Activated CD4-positive, alpha-beta T cell treated with anti-CD3 and anti-CD28 coated beads for 36 hours (primary cell): ENCODE results near the gene PYHIN1. TPM values are rescaled to one million over a fixed set of nuclear protein-coding genes. Genes with fewer than 3 reads are reported as not detected.
A peak's percentile ranks its signal among the peaks of the same experiment; 100 is the strongest.

Experiments
- ATAC-seq: fragments of 200-7000 bp; cut with Tn5 transposase; one replicate; pipeline ENCODE4 v1.10.0; 2021; ENCODE audit warnings: mild to moderate bottlenecking, moderate library complexity
- CTCF ChIA-PET: fragments of 350-600 bp; sonication (Branson Sonifier 250); formaldehyde crosslinking; loops from one replicate; lab custom pipeline; 2021; ENCODE audit warnings: antibody characterized with exemption; lab: Charles Lee
- POLR2A ChIA-PET: fragments of 350-600 bp; sonication (Branson Sonifier 250); formaldehyde crosslinking; loops from one replicate; lab custom pipeline; 2021; ENCODE audit warnings: antibody characterized with exemption, inconsistent platforms; lab: Charles Lee
- DNase-seq: peaks from one replicate; pipeline ENCODE4 v3.0.0-alpha.2; 2020
- H3K27ac Mint-ChIP-seq: one replicate; pipeline ENCODE4 v1.8.0; 2021; ENCODE audit warnings: mixed read lengths
- H3K27me3 Mint-ChIP-seq: one replicate; pipeline ENCODE4 v1.8.0; 2021; ENCODE audit warnings: mixed read lengths
- H3K36me3 Mint-ChIP-seq: one replicate; pipeline ENCODE4 v1.8.0; 2021; ENCODE audit warnings: low read depth, mixed read lengths
- H3K4me1 Mint-ChIP-seq: one replicate; pipeline ENCODE4 v1.8.0; 2021; ENCODE audit warnings: mixed read lengths
- H3K4me3 Mint-ChIP-seq: one replicate; pipeline ENCODE4 v1.8.0; 2021; ENCODE audit warnings: mild to moderate bottlenecking, moderate library complexity, mixed read lengths
- H3K9me3 Mint-ChIP-seq: one replicate; pipeline ENCODE4 v1.8.0; 2021; ENCODE audit warnings: low read depth, mixed read lengths
- intact Hi-C, 2 experiments: fragments of 100-400 bp; cut with DNase I in 1 of 2; cut with micrococcal nuclease in 1 of 2; formaldehyde crosslinking; loops; one replicate each; pipeline versions ENCODE4 v1.14.2 to v1.15.1; 2022 to 2024; cut with DNase I, micrococcal nuclease
- total RNA-seq, 2 experiments: library from RNA; stranded (reverse); gene quantifications; one replicate each; pipeline ENCODE4 v1.2.3, GENCODE V29; 2021

Gene PYHIN1
- total RNA-seq, 2 experiments from 2014 or later, result 5.6 to 6.8 TPM

DNA sequence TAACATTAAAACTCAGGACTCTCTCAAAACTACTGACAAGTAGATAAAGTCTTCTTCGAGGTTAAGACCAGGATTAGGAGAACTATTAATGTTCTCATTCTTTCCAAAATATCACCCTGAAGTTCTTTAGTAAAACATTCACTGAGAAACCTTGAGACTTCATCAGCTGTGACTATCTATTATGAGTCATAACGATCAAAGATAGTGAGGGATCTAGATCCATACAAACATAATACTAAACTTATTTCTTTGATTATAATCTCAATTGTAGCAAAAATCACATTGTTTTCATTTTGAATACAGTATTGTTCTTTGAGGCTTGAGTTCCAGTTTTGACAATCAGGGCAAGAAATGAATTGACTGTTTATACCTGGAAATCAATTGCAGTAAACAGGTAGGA is 11.1 kb downstream of the PYHIN1 start:
- ChIA-PET CTCF (interaction anchor here (1.1 to 1.9 kb wide), 2 partner anchors 16 to 56 kb away, joined by 5 read pairs; no protein-coding TSS in a partner anchor), POLR2A (no interaction called here)
- ATAC-seq (no peak), DNase-seq (no peak)
- Mint-ChIP-seq H3K9me3 (no peaks in the 10 kb centered on the region), H3K27me3 (peaks cover 5% of the 10 kb centered on the region), H3K4me3 (no peak overlapping the region), H3K36me3 (peaks cover 12% of the 10 kb centered on the region), H3K4me1 (peaks cover 6% of the 10 kb centered on the region), H3K27ac (no peak overlapping the region)
- intact Hi-C loops, result no loop called here

GRCh38 chr1:158943059-158943458 is 11.7 kb downstream of the PYHIN1 start:
- Mint-ChIP-seq H3K4me3 (no peak overlapping the region), H3K27ac (no peak overlapping the region), H3K9me3 (no peaks in the 10 kb centered on the region), H3K4me1 (peaks cover 3% of the 10 kb centered on the region), H3K27me3 (peaks cover 5% of the 10 kb centered on the region), H3K36me3 (peaks cover 17% of the 10 kb centered on the region)
- intact Hi-C loops, result no loop called here
- ATAC-seq (no peak), DNase-seq (no peak)
- CTCF ChIA-PET, result interaction anchor here (1.1 to 1.9 kb wide), 2 partner anchors 17 to 56 kb away, joined by 5 read pairs; no protein-coding TSS in a partner anchor
- POLR2A ChIA-PET, result no interaction called here

GRCh38 chr1:158945061-158945460 is 13.7 kb downstream of the PYHIN1 start:
- Mint-ChIP-seq H3K4me1 (no peaks in the 10 kb centered on the region), H3K27me3 (peaks cover 1% of the 10 kb centered on the region), H3K27ac (no peak overlapping the region), H3K9me3 (no peaks in the 10 kb centered on the region), H3K36me3 (peaks cover 21% of the 10 kb centered on the region), H3K4me3 (no peak overlapping the region)
- DNase-seq, result no peak
- intact Hi-C loops, result no loop called here
- ATAC-seq, result no peak
- ChIA-PET CTCF (no interaction called here), POLR2A (no interaction called here)

- H3K4me1 Mint-ChIP-seq, result no peaks in the 10 kb centered on the region
- no peak overlapping the region for H3K27ac Mint-ChIP-seq
- ChIA-PET CTCF (no interaction called here), POLR2A (no interaction called here)
- no peak for DNase-seq
- ATAC-seq, result no peak
- no peak overlapping the region for H3K4me3 Mint-ChIP-seq
- peaks cover 1% of the 10 kb centered on the region for H3K27me3 Mint-ChIP-seq
- intact Hi-C loops, result no loop called here
- peaks cover 29% of the 10 kb centered on the region for H3K36me3 Mint-ChIP-seq
- H3K9me3 Mint-ChIP-seq, result peaks cover 1% of the 10 kb centered on the region
Measured at GRCh38 chr1:158946785-158947184, 15.4 kb downstream of the PYHIN1 start.

DNA sequence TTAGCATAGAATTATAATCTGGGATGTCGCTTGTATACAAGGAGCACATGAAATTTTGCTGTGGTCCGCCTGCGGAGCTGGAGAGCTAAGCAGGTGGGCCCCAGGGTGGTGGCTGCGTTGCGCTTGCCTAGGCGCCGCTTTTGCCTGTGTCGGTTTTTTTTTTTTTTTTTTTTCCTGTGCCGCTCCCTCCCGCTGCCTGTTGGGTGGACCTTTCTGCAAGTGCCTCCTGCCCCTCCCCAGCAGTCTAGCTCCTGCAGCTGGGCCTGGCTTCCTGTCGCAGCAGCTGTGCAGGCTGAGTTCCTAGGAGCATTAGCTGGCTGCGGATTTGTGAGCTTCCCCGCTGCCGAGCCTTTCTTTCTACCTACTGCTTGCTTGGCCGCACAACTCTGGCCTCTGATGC is 20.6 kb downstream of the PYHIN1 start:
- no peak overlapping the region for H3K27ac Mint-ChIP-seq
- peaks cover 29% of the 10 kb centered on the region for H3K36me3 Mint-ChIP-seq
- intact Hi-C loops, result no loop called here
- no peaks in the 10 kb centered on the region for H3K27me3 Mint-ChIP-seq
- no peak for ATAC-seq
- H3K9me3 Mint-ChIP-seq, result peaks cover 1% of the 10 kb centered on the region
- DNase-seq, result no peak
- no peaks in the 10 kb centered on the region for H3K4me1 Mint-ChIP-seq
- no peak overlapping the region for H3K4me3 Mint-ChIP-seq
- ChIA-PET CTCF (no interaction called here), POLR2A (no interaction called here)

DNA sequence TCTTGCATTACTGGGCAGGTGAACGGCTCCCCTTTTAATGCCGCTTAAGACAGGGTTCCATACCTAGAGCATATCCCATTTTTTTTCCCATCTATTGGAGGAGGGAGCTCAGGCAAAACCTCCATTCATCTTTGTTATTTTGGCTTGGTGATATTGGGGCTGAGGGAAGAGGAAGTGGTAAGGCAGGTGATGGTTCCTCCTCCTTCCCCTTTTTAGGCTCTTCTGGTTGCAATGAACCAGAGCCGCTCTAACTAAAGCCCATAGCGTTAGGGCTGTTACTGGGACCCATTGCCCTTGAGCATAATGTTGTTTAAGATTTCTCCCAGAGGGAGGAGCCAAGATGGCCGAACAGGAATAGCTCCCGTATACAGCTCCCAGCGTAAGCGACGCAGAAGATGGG is 21.1 kb downstream of the PYHIN1 start:
- H3K27ac Mint-ChIP-seq, result no peak overlapping the region
- DNase-seq, result no peak
- peaks cover 1% of the 10 kb centered on the region for H3K9me3 Mint-ChIP-seq
- H3K27me3 Mint-ChIP-seq, result no peaks in the 10 kb centered on the region
- no peak overlapping the region for H3K4me3 Mint-ChIP-seq
- intact Hi-C loops, result no loop called here
- H3K4me1 Mint-ChIP-seq, result no peaks in the 10 kb centered on the region
- no peak for ATAC-seq
- peaks cover 29% of the 10 kb centered on the region for H3K36me3 Mint-ChIP-seq
- ChIA-PET POLR2A (no interaction called here), CTCF (no interaction called here)

DNA sequence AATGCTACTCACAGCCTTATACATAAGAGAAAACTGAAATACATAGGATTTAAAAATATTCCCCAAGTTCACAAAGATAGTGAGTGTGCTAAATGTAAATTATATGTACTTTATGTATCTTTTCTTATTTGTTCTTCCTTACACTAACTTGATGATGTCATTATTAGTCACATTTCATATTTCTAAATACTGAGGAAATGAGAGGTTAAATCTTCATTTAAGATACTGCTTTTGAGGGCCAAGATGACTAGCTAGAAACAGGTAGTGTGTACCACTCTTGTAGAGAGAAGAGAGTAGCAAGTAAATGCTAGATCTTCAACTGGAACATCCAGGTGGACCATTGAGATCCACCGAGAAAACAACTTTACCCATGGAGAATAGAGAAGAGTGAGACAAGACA is 29.8 kb downstream of the PYHIN1 start:
- ATAC-seq (peak; percentile 80), DNase-seq (no peak)
- intact Hi-C loops, result no loop called here
- peaks cover 10% of the 10 kb centered on the region for H3K36me3 Mint-ChIP-seq
- ChIA-PET POLR2A (no interaction called here), CTCF (no interaction called here)
- no peak overlapping the region for H3K4me3 Mint-ChIP-seq
- H3K27ac Mint-ChIP-seq, result no peak overlapping the region
- peaks cover 6% of the 10 kb centered on the region for H3K4me1 Mint-ChIP-seq
- H3K27me3 Mint-ChIP-seq, result peaks cover 8% of the 10 kb centered on the region
- peaks cover 12% of the 10 kb centered on the region for H3K9me3 Mint-ChIP-seq

GRCh38 chr1:158962983-158963382 is 31.6 kb downstream of the PYHIN1 start:
- POLR2A ChIA-PET, result no interaction called here
- Mint-ChIP-seq H3K27ac (no peak overlapping the region), H3K4me3 (no peak overlapping the region), H3K36me3 (peaks cover 10% of the 10 kb centered on the region), H3K27me3 (peaks cover 8% of the 10 kb centered on the region), H3K9me3 (peaks cover 19% of the 10 kb centered on the region), H3K4me1 (peaks cover 8% of the 10 kb centered on the region)
- DNase-seq (no peak), ATAC-seq (no peak)
- CTCF ChIA-PET, result interaction anchor here (0.7 to 1.5 kb wide), 3 partner anchors 12 to 251 kb away, joined by 3 to 4 read pairs (median 3); no protein-coding TSS in a partner anchor
- intact Hi-C loops, result no loop called here

GRCh38 chr1:158969166-158969565 is 37.8 kb downstream of the PYHIN1 start:
- no peak overlapping the region for H3K4me3 Mint-ChIP-seq

DNA sequence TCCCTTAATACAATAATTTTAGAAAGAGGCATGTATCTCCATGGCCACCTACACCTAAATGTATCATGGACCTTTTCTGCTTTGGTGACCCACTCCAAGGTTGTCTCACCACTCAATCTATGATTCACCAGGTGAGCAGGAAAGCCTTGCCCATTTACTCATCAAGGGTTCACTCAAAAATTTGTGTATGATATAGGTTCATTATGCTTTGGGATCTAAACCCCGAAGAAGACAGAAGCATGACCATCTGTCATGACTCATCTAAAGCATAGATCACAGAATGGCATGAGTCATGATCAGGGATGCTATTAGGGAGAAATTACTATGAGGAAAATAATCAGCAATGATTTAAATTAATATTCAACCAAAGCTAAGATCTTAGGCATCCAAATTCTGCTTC is 38.5 kb downstream of the PYHIN1 start:
- peaks cover 3% of the 10 kb centered on the region for H3K27me3 Mint-ChIP-seq
- H3K9me3 Mint-ChIP-seq, result peaks cover 15% of the 10 kb centered on the region
- peak overlapping the region; percentile 88 for H3K27ac Mint-ChIP-seq
- H3K4me1 Mint-ChIP-seq, result peaks cover 25% of the 10 kb centered on the region
- ATAC-seq, result peak; percentile 72
- CTCF ChIA-PET, result interaction anchor here (0.8 to 2.5 kb wide), 6 partner anchors 10 to 508 kb away, joined by 3 to 10 read pairs (median 3); partner anchors contain the start of gene OR10K1
- intact Hi-C loops, result loop anchor here (1.0 to 5.0 kb wide), 6 partner anchors 37 to 138 kb away; partner anchors contain the start of genes IFI16 (in 1 of the 2) and MNDA (in 1 of the 2)
- H3K4me3 Mint-ChIP-seq, result no peak overlapping the region
- peaks cover 4% of the 10 kb centered on the region for H3K36me3 Mint-ChIP-seq
- peak; percentile 25 for DNase-seq
- POLR2A ChIA-PET, result interaction anchor here (2.3 kb wide), 1 partner anchor 107 kb away, joined by 5 read pairs; the partner anchor contains the start of gene AIM2

More at GRCh38 chr1:158969166-158969565, 37.8 kb downstream of the PYHIN1 start:
- no peak for DNase-seq
- Mint-ChIP-seq H3K36me3 (peaks cover 4% of the 10 kb centered on the region), H3K27me3 (peaks cover 5% of the 10 kb centered on the region), H3K9me3 (peaks cover 18% of the 10 kb centered on the region), H3K4me1 (peaks cover 25% of the 10 kb centered on the region), H3K27ac (peak overlapping the region; percentile 88)
- POLR2A ChIA-PET, result interaction anchor here (2.3 kb wide), 1 partner anchor 107 kb away, joined by 5 read pairs; the partner anchor contains the start of gene AIM2
- CTCF ChIA-PET, result interaction anchor here (1.1 to 2.5 kb wide), 3 partner anchors 9 to 175 kb away, joined by 3 to 10 read pairs (median 3); no protein-coding TSS in a partner anchor
- ATAC-seq, result peak; percentile 95
- intact Hi-C loops, result loop anchor here (1.0 to 5.0 kb wide), 6 partner anchors 36 to 137 kb away; partner anchors contain the start of genes IFI16 (in 1 of the 2) and MNDA (in 1 of the 2)

GRCh38 chr1:158972841-158973240 is 41.5 kb downstream of the PYHIN1 start:
- H3K27me3 Mint-ChIP-seq, result no peaks in the 10 kb centered on the region
- CTCF ChIA-PET, result no interaction called here
- POLR2A ChIA-PET, result no interaction called here
- H3K4me3 Mint-ChIP-seq, result no peak overlapping the region
- DNase-seq (peak; percentile 39), ATAC-seq (no peak)
- peaks cover 30% of the 10 kb centered on the region for H3K4me1 Mint-ChIP-seq
- peaks cover 6% of the 10 kb centered on the region for H3K36me3 Mint-ChIP-seq
- intact Hi-C loops, result no loop called here
- no peak overlapping the region for H3K27ac Mint-ChIP-seq
- H3K9me3 Mint-ChIP-seq, result peaks cover 3% of the 10 kb centered on the region

DNA sequence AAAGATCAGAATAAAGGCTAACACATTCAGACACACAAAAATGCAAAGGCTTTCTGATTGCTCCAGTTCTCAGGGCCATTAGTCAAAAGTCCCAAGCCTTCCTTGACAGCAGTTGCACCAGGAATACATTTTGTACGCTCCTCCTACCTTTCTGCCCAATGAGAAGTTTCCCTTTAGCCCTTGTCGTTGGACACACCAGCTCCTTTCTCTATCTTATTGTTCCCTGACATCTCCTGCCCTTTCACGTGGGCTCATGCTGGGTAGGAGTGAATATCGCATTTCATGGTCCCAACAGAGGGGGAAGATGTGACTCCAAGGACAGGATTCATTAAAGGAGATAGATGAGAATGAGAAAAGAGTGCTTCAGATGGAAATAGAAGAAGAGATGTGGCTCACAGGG is 44.9 kb downstream of the PYHIN1 start:
- DNase-seq (no peak), ATAC-seq (no peak)
- Mint-ChIP-seq H3K27ac (no peak overlapping the region), H3K4me3 (no peak overlapping the region), H3K9me3 (peaks cover 6% of the 10 kb centered on the region), H3K36me3 (peaks cover 12% of the 10 kb centered on the region), H3K27me3 (peaks cover 3% of the 10 kb centered on the region), H3K4me1 (peaks cover 9% of the 10 kb centered on the region)
- POLR2A ChIA-PET, result no interaction called here
- intact Hi-C loops, result no loop called here
- CTCF ChIA-PET, result interaction anchor here (1.0 to 2.2 kb wide), 5 partner anchors 8 to 113 kb away, joined by 3 to 6 read pairs (median 5); no protein-coding TSS in a partner anchor
